ENCODE results near the gene CLDN18.
A peak's percentile ranks its signal among the peaks of the same experiment; 100 is the strongest.

The CLDN18 gene

DNA sequence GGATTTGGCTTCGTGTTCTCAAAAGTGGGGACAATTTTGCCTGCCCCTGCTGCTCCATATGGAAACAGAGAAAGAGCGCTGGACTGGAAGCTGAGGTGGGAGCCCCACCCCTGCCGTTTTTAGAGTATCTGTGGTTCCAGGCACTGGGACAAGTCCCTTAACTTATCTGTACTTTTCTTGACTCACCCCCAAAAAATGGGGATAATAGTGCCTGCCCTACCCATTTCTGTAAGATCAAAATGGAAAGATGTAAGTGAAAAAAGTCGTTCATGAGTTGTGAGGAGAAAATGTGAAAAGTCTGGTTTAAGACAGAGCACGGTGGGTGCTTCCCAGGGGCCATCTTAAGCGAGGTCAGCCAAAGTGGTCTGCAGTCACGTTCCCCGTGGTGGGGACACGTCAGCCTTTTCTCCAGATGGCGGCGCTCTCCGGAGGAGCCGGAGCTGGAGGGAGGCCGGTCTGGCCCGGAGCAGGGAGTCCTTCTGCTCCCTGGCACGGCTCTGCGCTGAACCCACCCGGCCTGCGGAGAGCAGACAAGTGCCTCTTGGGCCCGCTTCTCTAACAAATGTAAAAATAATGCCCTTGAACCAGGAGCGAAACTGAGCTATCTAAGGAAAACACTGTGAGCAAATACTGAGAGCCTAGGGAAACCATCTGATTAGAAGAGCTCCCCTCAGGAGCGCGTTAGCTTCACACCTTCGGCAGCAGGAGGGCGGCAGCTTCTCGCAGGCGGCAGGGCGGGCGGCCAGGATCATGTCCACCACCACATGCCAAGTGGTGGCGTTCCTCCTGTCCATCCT lies at the start of gene CLDN18:
TSS of gene CLDN18 (plus strand) at position 690 of the 797 bp plus-strand sequence. CDS start at position 751, 61 bp downstream.
- ATAC-seq (ENCODE audit: low read depth) (no peak), DNase-seq (ENCODE audit: low spot score) (no peak)
- TF ChIP-seq CTCF (IDR thresholded peaks at IDR 0.05; ENCODE audit: poor library complexity, severe bottlenecking) = no peak
- Histone ChIP-seq H3K27me3 (ENCODE audit: insufficient read depth, poor library complexity, severe bottlenecking) (peaks cover 7% of the 10 kb centered on the region), H3K9me3 (ENCODE audit: severe bottlenecking) (no peaks in the 10 kb centered on the region), H3K4me3 (ENCODE audit: severe bottlenecking) (no peak within 1 kb of the TSS), H3K36me3 (ENCODE audit: low read depth) (no peaks in the 10 kb centered on the region), H3K4me1 (ENCODE audit: insufficient read depth, poor library complexity, severe bottlenecking) (no peaks in the 10 kb centered on the region), H3K27ac (ENCODE audit: poor library complexity, severe bottlenecking) (no peak within 1 kb of the TSS)

GRCh38 chr3:137962251-137962650 lies 47.7 kb upstream of the CLDN18 start:
- no peaks in the 10 kb centered on the region for H3K4me1 ChIP-seq (ENCODE audit: insufficient read depth, poor library complexity, severe bottlenecking)
- DNase-seq (ENCODE audit: low spot score) = no peak
- no peak for TF ChIP-seq CTCF (IDR thresholded peaks at IDR 0.05; ENCODE audit: poor library complexity, severe bottlenecking)
- peaks cover 5% of the 10 kb centered on the region for H3K27me3 ChIP-seq (ENCODE audit: insufficient read depth, poor library complexity, severe bottlenecking)
- H3K9me3 ChIP-seq (ENCODE audit: severe bottlenecking) = no peaks in the 10 kb centered on the region
- no peak overlapping the region for H3K27ac ChIP-seq (ENCODE audit: poor library complexity, severe bottlenecking)
- no peak for ATAC-seq (ENCODE audit: low read depth)
- no peaks in the 10 kb centered on the region for H3K36me3 ChIP-seq (ENCODE audit: low read depth)
- H3K4me3 ChIP-seq (ENCODE audit: severe bottlenecking) = no peak overlapping the region

DNA sequence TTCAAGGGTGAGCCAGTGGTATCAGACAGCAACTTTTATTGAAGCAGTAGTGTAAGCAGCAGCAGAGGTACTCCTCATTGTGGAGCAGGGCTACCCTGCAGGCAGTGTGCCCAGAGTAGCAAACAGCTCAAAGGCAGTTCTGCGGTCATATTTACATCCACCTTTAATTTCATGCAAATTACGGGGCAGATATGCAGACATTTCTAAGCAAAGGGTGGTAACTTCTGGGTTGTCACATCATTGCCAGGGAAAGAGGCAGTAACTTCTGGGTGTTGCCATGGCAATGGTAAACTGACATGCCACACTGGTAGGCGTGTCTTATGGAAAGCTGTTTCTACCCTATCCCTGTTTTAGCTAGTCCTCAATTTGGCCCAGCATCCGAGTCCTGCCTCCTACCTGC lies 46.5 kb upstream of the CLDN18 start:
- Histone ChIP-seq H3K4me1 (ENCODE audit: insufficient read depth, poor library complexity, severe bottlenecking) (no peaks in the 10 kb centered on the region), H3K9me3 (ENCODE audit: severe bottlenecking) (no peaks in the 10 kb centered on the region), H3K4me3 (ENCODE audit: severe bottlenecking) (no peak overlapping the region), H3K27ac (ENCODE audit: poor library complexity, severe bottlenecking) (no peak overlapping the region), H3K36me3 (ENCODE audit: low read depth) (no peaks in the 10 kb centered on the region), H3K27me3 (ENCODE audit: insufficient read depth, poor library complexity, severe bottlenecking) (peaks cover 5% of the 10 kb centered on the region)
- TF ChIP-seq CTCF (IDR thresholded peaks at IDR 0.05; ENCODE audit: poor library complexity, severe bottlenecking) = no peak
- no peak for DNase-seq (ENCODE audit: low spot score)
- ATAC-seq (ENCODE audit: low read depth) = no peak

GRCh38 chr3:137970914-137971831 lies 38.8 kb upstream of the CLDN18 start:
- H3K27ac ChIP-seq (ENCODE audit: poor library complexity, severe bottlenecking) = no peak overlapping the region
- H3K27me3 ChIP-seq (ENCODE audit: insufficient read depth, poor library complexity, severe bottlenecking) = no peaks in the 10 kb centered on the region
- peak; percentile 99 for ATAC-seq (ENCODE audit: low read depth)
- H3K36me3 ChIP-seq (ENCODE audit: low read depth) = no peaks in the 10 kb centered on the region
- peak; percentile 89 for TF ChIP-seq CTCF (IDR thresholded peaks at IDR 0.05; ENCODE audit: poor library complexity, severe bottlenecking)
- DNase-seq (ENCODE audit: low spot score) = peak; percentile 69
- H3K9me3 ChIP-seq (ENCODE audit: severe bottlenecking) = no peaks in the 10 kb centered on the region
- no peak overlapping the region for H3K4me3 ChIP-seq (ENCODE audit: severe bottlenecking)
- no peaks in the 10 kb centered on the region for H3K4me1 ChIP-seq (ENCODE audit: insufficient read depth, poor library complexity, severe bottlenecking)
